A549 (cell line): ENCODE results near the gene SCARB2. TPM values are rescaled to one million over a fixed set of nuclear protein-coding genes. Genes with fewer than 3 reads are reported as not detected.

ENCODE experiments used
- ATAC-seq, 2 experiments: fragments of 200-7000 bp in 1 of 2; fragments of >200 bp in 1 of 2; cut with Nextera tagmentation in 1 of 2; cut with Tn5 transposase in 1 of 2; 3 replicates each; pipeline versions ENCODE4 v1.8.0 to v1.9.1; 2018 to 2020; ENCODE audit warnings: mild to moderate bottlenecking in 1 of 2, moderate library complexity in 1 of 2
- CTCF ChIA-PET: fragments of 300-600 bp; sonication (Branson Sonifier 250); formaldehyde crosslinking; extraction: SDS; loops from one replicate; lab custom pipeline; 2021; ENCODE audit warnings: antibody characterized with exemption, inconsistent platforms; lab: Yijun Ruan, JAX
- POLR2A ChIA-PET: fragments of 350-600 bp; formaldehyde crosslinking; extraction: SDS; loops from one replicate; lab custom pipeline; 2021; ENCODE audit warnings: antibody characterized with exemption, inconsistent platforms; lab: Yijun Ruan, JAX
- DNase-seq, 2 experiments: peaks; one replicate each; pipeline versions ENCODE4 v3.0.0 to v3.0.0-alpha.2; 2011 to 2016; ENCODE audit warnings: low read depth in 1 of 2, low spot score in 1 of 2
- FAIRE-seq: peaks from 2 replicates; lab custom pipeline; 2011; peaks lifted over from hg19 to GRCh38; lab: Jason Lieb, UNC
- H3K27ac ChIP-seq, 2 experiments: fragments of >200 bp; sonication (Bioruptor Twin); formaldehyde crosslinking; 3 replicates each; pipeline ENCODE4 v1.5.1; 2016 to 2017
- H3K4me1 ChIP-seq: fragments of >200 bp; sonication (Bioruptor Twin); formaldehyde crosslinking; 3 replicates; pipeline ENCODE4 v1.6.1; 2016
- H3K4me2 ChIP-seq: fragments of >200 bp; sonication (Bioruptor Twin); formaldehyde crosslinking; 3 replicates; pipeline ENCODE4 v1.6.1; 2016
- H3K4me3 ChIP-seq: fragments of >200 bp; sonication (Bioruptor Twin); formaldehyde crosslinking; 3 replicates; pipeline ENCODE4 v1.5.1; 2016
- H3K9me3 ChIP-seq: fragments of >200 bp; sonication (Bioruptor Twin); formaldehyde crosslinking; 3 replicates; pipeline ENCODE4 v1.6.1; 2016
- BCL3 ChIP-seq: fragments of >200 bp; sonication (Bioruptor Twin); formaldehyde crosslinking; IDR thresholded peaks from 3 replicates; pipeline ENCODE4 v1.6.1; 2016
- BHLHE40 ChIP-seq: IDR thresholded peaks from 2 replicates; pipeline ENCODE4 v1.6.1; 2012; ENCODE audit warnings: low read depth, low read length, inconsistent platforms
- CBX8 ChIP-seq: fragments of 200-600 bp; sonication (generic); IDR thresholded peaks from 2 replicates; pipeline ENCODE4 v1.6.1; 2016
- CHD2 ChIP-seq: fragments of 150-350 bp; IDR thresholded peaks from 2 replicates; pipeline ENCODE4 v1.6.1; 2014; ENCODE audit warnings: low read length; ENCODE audit not compliant: partially characterized antibody
- CHD4 ChIP-seq: fragments of 200-600 bp; sonication (generic); IDR thresholded peaks from 2 replicates; pipeline ENCODE4 v1.6.1; 2016; ENCODE audit warnings: antibody characterized with exemption, mild to moderate bottlenecking, borderline replicate concordance
- EHMT2 ChIP-seq: fragments of 200-600 bp; sonication (generic); IDR thresholded peaks from 2 replicates; pipeline ENCODE4 v1.6.1; 2016; ENCODE audit warnings: antibody characterized with exemption, low read depth, mild to moderate bottlenecking, moderate library complexity
- FOXS1 ChIP-seq: fragments of 250-450 bp; sonication (Bioruptor Pico); IDR thresholded peaks from 2 replicates; pipeline ENCODE4 v1.5.0; 2020; ENCODE audit warnings: mild to moderate bottlenecking, moderate library complexity
- GATA3 ChIP-seq: IDR thresholded peaks from 2 replicates; pipeline ENCODE4 v1.6.1; 2012; ENCODE audit warnings: borderline replicate concordance
- HEYL ChIP-seq: fragments of 250-450 bp; sonication (Bioruptor Pico); IDR thresholded peaks from 2 replicates; pipeline ENCODE4 v1.8.0; 2021; ENCODE audit warnings: mild to moderate bottlenecking, moderate library complexity
- JUN ChIP-seq, 2 experiments: fragments of >200 bp; sonication (Bioruptor Twin); formaldehyde crosslinking; IDR thresholded peaks; 2 replicates in 1 of 2; 3 replicates in 1 of 2; pipeline ENCODE4 v1.6.1; 2016 to 2017
- KDM5A ChIP-seq: fragments of 200-600 bp; sonication (generic); IDR thresholded peaks from 2 replicates; pipeline ENCODE4 v1.6.1; 2016; ENCODE audit warnings: antibody characterized with exemption, mild to moderate bottlenecking
- MAX ChIP-seq: IDR thresholded peaks from 2 replicates; pipeline ENCODE4 v1.6.1; 2012
- MAZ ChIP-seq: fragments of 150-350 bp; IDR thresholded peaks from 2 replicates; pipeline ENCODE4 v1.6.1; 2014; ENCODE audit warnings: antibody characterized with exemption, low read depth, low read length, borderline replicate concordance
- MYC ChIP-seq: IDR thresholded peaks from 2 replicates; pipeline ENCODE4 v1.6.1; 2012; ENCODE audit warnings: mild to moderate bottlenecking, inconsistent platforms, low read length, improper control_type of control experiment, borderline replicate concordance
- NR3C1 ChIP-seq: fragments of >200 bp; sonication (Bioruptor Twin); formaldehyde crosslinking; IDR thresholded peaks from 3 replicates; pipeline ENCODE4 v1.6.1; 2017
- PHF8 ChIP-seq: fragments of 200-600 bp; sonication (generic); IDR thresholded peaks from 2 replicates; pipeline ENCODE4 v1.6.1; 2016; ENCODE audit warnings: low read depth, mild to moderate bottlenecking, antibody characterized with exemption, moderate library complexity, borderline replicate concordance
- RARB ChIP-seq: fragments of 250-450 bp; sonication (Bioruptor Pico); IDR thresholded peaks from 2 replicates; pipeline ENCODE4 v1.8.0; 2021; ENCODE audit warnings: mild to moderate bottlenecking, moderate library complexity
- RCOR1 ChIP-seq: fragments of 150-350 bp; IDR thresholded peaks from 2 replicates; pipeline ENCODE4 v1.6.1; 2014; ENCODE audit warnings: antibody characterized with exemption, low read length, low read depth
- RNF2 ChIP-seq: fragments of 200-600 bp; sonication (generic); IDR thresholded peaks from 2 replicates; pipeline ENCODE4 v1.6.1; 2016; ENCODE audit warnings: low read depth, mild to moderate bottlenecking, antibody characterized with exemption, moderate library complexity, borderline replicate concordance
- TP53 ChIP-seq: fragments of 250-450 bp; sonication (Bioruptor Pico); IDR thresholded peaks from 2 replicates; pipeline ENCODE4 v1.5.0; 2021; ENCODE audit warnings: mild to moderate bottlenecking, moderate library complexity
- ZC3H11A ChIP-seq: fragments of 450-650 bp; IDR thresholded peaks from 2 replicates; pipeline ENCODE4 v1.6.1; 2014; ENCODE audit warnings: antibody characterized with exemption, mild to moderate bottlenecking
- ZFP36 ChIP-seq: fragments of 450-650 bp; IDR thresholded peaks from 2 replicates; pipeline ENCODE4 v1.6.1; 2014; ENCODE audit warnings: borderline replicate concordance; ENCODE audit not compliant: partially characterized antibody
- ZNF302 ChIP-seq: fragments of 250-450 bp; sonication (Bioruptor Pico); IDR thresholded peaks from 2 replicates; pipeline ENCODE4 v1.9.0; 2021; ENCODE audit warnings: inconsistent platforms, mild to moderate bottlenecking, moderate library complexity
- WGBS: methylation state at CpG from one replicate; pipeline ENCODE4 v1.1.6; 2017; ENCODE audit errors: missing lambda C conversion rate; 5-methylcytosine and 5-hydroxymethylcytosine counted together
- polyA plus RNA-seq, 4 experiments: library from polyadenylated mRNA; depleted of rRNA in 3 of 4; stranded (reverse); fragments of >200 nt; fragmentation: RNase III in 1 of 4; extraction: RNeasy Plus Mini Kit Qiagen cat#74134 plus additional on column Dnase treatment in 1 of 4; gene quantifications; 2 replicates in 3 of 4; 3 replicates in 1 of 4; pipeline ENCODE4 v1.2.3, GENCODE V29; 2011 to 2017
- TF ChIP-seq, protein P1 (sequence below): fragments of >200 bp; sonication (Bioruptor Twin); formaldehyde crosslinking; IDR thresholded peaks from 3 replicates; pipeline ENCODE4 v1.5.1; 2016
- TF ChIP-seq, protein P2 (sequence below): fragments of 250-450 bp; sonication (Bioruptor Pico); IDR thresholded peaks from 2 replicates; pipeline ENCODE4 v1.5.0; 2020; ENCODE audit warnings: low read depth, mild to moderate bottlenecking, moderate library complexity

The SCARB2 gene
- polyA plus RNA-seq, 2 of the 4 experiments (the other 2 are of a cell fraction), result 47.2 to 65.4 TPM

DNA sequence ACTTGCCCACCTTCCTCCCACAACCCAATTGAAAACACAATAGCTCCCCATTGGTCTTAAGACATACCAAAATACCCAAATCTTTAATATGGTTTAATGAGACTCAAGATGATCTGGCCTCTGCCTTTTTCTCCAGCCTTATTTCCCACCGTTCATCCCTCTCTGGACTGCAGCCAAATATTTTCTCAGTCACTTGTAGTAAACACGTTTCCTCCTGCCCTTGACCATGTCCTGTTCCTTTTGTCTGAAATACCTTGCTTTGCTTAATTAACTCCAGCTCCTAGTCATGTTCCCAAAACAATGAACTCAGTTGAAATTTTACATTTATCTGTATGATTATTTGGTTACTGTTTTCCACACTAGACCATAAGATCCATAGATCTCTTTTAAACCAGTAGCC is 57.0 kb downstream of the SCARB2 start:
- H3K27ac ChIP-seq, result no peak overlapping the region
- TF ChIP-seq KDM5A (no peak), ZNF302 (no peak), GATA3 (no peak), PHF8 (no peak), BCL3 (no peak), CHD4 (no peak), RNF2 (no peak), MAX (no peak), RCOR1 (no peak), RARB (CRISPR knock-in tag) (no peak), ZFP36 (no peak)
- TF ChIP-seq, protein P1, sequence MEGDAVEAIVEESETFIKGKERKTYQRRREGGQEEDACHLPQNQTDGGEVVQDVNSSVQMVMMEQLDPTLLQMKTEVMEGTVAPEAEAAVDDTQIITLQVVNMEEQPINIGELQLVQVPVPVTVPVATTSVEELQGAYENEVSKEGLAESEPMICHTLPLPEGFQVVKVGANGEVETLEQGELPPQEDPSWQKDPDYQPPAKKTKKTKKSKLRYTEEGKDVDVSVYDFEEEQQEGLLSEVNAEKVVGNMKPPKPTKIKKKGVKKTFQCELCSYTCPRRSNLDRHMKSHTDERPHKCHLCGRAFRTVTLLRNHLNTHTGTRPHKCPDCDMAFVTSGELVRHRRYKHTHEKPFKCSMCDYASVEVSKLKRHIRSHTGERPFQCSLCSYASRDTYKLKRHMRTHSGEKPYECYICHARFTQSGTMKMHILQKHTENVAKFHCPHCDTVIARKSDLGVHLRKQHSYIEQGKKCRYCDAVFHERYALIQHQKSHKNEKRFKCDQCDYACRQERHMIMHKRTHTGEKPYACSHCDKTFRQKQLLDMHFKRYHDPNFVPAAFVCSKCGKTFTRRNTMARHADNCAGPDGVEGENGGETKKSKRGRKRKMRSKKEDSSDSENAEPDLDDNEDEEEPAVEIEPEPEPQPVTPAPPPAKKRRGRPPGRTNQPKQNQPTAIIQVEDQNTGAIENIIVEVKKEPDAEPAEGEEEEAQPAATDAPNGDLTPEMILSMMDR, result no peak
- TF ChIP-seq, protein P2, sequence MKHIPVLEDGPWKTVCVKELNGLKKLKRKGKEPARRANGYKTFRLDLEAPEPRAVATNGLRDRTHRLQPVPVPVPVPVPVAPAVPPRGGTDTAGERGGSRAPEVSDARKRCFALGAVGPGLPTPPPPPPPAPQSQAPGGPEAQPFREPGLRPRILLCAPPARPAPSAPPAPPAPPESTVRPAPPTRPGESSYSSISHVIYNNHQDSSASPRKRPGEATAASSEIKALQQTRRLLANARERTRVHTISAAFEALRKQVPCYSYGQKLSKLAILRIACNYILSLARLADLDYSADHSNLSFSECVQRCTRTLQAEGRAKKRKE, result no peak
- TF ChIP-seq, all 56 proteins: peak for 0
- no peak overlapping the region for H3K4me2 ChIP-seq
- POLR2A ChIA-PET, result no interaction called here
- no peak overlapping the region for H3K4me3 ChIP-seq
- 43% methylated on average over 2 of the region's 2 CpGs for WGBS
- ATAC-seq (no peak), FAIRE-seq (no peak), DNase-seq (no peak)
- CTCF ChIA-PET, result interaction anchor here (1.4 kb wide), 1 partner anchor 23 kb away, joined by 7 read pairs; no protein-coding TSS in a partner anchor
- no peaks in the 10 kb centered on the region for H3K4me1 ChIP-seq
- no peaks in the 10 kb centered on the region for H3K9me3 ChIP-seq

GRCh38 chr4:76155979-76156378 is 57.6 kb downstream of the SCARB2 start:
- 97% methylated on average over 3 of the region's 3 CpGs for WGBS
- H3K27ac ChIP-seq, result no peak overlapping the region
- no peak for ATAC-seq
- ChIA-PET POLR2A (no interaction called here), CTCF (interaction anchor here (1.4 kb wide), 1 partner anchor 24 kb away, joined by 7 read pairs; no protein-coding TSS in a partner anchor)
- no peaks in the 10 kb centered on the region for H3K9me3 ChIP-seq
- no peak for FAIRE-seq
- H3K4me1 ChIP-seq, result no peaks in the 10 kb centered on the region
- no peak overlapping the region for H3K4me2 ChIP-seq
- no peak for TF ChIP-seq BCL3
- TF ChIP-seq RCOR1, result no peak
- no peak for TF ChIP-seq ZFP36
- no peak for TF ChIP-seq MYC
- no peak for TF ChIP-seq HEYL (CRISPR knock-in tag)
- TF ChIP-seq TP53 (CRISPR knock-in tag), result no peak
- no peak for TF ChIP-seq EHMT2
- no peak for TF ChIP-seq BHLHE40
- TF ChIP-seq NR3C1, result no peak
- TF ChIP-seq JUN (IDR thresholded peaks at IDR 0.05), result no peak
- no peak for TF ChIP-seq CBX8
- TF ChIP-seq ZC3H11A, result no peak
- no peak for TF ChIP-seq RNF2
- no peak for TF ChIP-seq FOXS1 (CRISPR knock-in tag)
- TF ChIP-seq MAZ, result no peak
- TF ChIP-seq GATA3, result no peak
- no peak for TF ChIP-seq CHD2
- H3K4me3 ChIP-seq, result no peak overlapping the region
- no peak for DNase-seq
